Upper lobe of left lung (tissue), 4 donors: ENCODE measurements around the gene TAS2R60.

Experiments used
- CTCF ChIP-seq, 6 experiments: fragments of 450-650 bp in 4 of 6; fragments of 200-600 bp in 2 of 6; sonication (generic) in 2 of 6; IDR thresholded peaks; one replicate each; pipeline ENCODE4 v1.5.1; 2016 to 2019; ENCODE audit warnings: antibody characterized with exemption in 6 of 6
- POLR2A ChIP-seq, 4 donors: fragments of 450-650 bp; IDR thresholded peaks; one replicate each; pipeline ENCODE4 v1.5.1; 2016 to 2017; ENCODE audit warnings: antibody characterized with exemption in 4 of 4, mild to moderate bottlenecking in 2 of 4
- POLR2AphosphoS5 ChIP-seq, 2 donors: sonication (generic); formaldehyde crosslinking; IDR thresholded peaks; one replicate each; pipeline ENCODE4 v1.5.1; 2017; ENCODE audit warnings: antibody characterized with exemption in 2 of 2

GRCh38 chr7:143480501-143480900 lies 37.2 kb downstream of the TAS2R60 start:
- TF ChIP-seq CTCF (IDR thresholded peaks at IDR 0.05): no peak
- no peak for TF ChIP-seq POLR2A (IDR thresholded peaks at IDR 0.05)
- no peak for TF ChIP-seq POLR2AphosphoS5 (IDR thresholded peaks at IDR 0.05)
